ENCODE measurements around the gene PELI1.

Gene PELI1, protein sequence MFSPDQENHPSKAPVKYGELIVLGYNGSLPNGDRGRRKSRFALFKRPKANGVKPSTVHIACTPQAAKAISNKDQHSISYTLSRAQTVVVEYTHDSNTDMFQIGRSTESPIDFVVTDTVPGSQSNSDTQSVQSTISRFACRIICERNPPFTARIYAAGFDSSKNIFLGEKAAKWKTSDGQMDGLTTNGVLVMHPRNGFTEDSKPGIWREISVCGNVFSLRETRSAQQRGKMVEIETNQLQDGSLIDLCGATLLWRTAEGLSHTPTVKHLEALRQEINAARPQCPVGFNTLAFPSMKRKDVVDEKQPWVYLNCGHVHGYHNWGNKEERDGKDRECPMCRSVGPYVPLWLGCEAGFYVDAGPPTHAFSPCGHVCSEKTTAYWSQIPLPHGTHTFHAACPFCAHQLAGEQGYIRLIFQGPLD

DNA sequence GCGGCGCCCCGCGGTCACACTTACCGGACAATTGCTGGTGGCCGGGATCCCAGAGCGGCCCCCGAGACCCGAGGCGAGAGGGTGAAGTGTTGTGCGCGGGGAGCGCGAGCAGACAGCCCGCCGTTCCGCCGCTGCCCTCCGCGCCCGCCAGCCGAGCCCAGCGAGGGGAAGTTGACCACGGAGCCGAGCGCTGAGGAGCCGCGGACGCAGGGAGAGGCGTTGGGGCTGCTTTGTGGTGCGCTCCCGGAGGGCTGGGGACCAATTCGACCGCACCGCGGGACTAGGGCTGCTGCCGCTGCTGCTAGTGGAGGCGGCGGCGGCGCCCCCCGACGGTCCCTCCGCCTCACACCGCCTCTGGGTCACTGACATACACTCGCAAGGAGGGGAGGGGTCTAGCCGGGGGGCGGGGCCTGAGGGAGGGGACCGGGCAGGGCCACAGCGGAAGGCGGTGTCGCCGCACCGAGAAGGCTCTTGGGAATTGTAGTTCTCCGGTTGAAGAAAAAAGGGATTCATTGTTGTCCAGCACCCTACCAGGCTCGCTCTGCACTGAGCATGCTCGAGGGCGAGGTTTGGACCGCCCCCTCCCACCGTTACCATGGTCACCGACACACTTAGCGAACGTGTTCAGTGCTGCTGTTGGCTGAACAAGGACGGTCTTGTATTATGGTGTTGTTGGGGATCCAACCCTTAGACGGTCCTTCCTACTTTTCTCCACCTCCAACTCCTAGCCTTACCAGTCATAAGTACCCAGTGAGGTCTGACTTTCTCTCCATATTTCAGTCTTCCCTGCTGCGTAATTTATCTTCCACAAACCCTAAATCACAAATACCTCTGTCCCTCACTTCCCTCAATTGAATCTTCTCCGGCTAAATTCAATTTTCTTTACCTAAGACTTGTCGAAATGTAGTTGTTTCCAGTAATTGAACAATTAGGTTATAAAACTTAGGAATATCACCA lies at the start of gene PELI1:
Gene PELI1, minus strand, starts transcription at position 364 of the 957 bp plus-strand sequence. CDS start 36,110 bp downstream, outside the sequence.
- peak; percentile 98 for DNase-seq

DNA sequence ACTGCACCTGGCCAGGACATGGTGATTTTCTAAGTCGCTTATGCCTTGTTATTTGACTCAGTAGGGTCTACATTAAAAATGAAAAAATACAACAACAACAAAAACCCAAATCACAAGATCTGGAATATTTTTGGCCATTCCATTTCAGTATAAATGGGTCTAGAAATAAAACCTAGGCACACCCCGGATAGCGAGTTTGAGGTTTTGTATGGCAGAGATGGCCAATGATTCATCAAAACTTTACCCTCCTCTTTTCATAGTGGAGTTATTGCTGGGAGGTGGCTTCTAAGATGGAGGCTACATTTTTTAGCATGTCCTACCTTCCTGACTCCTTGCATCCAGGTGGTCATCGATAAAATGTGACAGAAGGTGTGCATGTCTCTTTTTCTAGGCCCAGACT lies 49.3 kb upstream of the PELI1 start:
- DNase-seq: no peak

DNA sequence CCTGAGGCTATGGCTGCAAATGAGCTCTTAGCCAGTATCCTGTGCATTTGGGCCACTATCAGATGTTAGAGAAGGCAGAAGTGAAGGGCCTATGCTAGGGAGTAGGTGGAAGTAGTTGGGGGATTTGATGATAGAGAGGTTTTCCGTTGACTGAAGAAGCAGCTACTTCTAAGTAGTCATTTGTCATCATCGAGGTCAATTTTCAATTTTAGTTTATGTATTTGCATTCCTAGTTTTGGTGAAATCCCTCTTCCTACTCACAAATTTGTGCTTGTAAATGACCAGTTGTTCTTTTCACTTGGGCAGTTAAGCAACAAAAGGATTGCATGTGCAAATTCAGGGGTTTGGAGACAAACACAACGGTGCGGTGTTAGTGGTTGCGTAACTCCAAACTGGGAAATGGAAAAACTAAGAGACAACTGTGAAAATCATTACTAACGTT lies 48.5 kb upstream of the PELI1 start:
- no peak for DNase-seq

DNA sequence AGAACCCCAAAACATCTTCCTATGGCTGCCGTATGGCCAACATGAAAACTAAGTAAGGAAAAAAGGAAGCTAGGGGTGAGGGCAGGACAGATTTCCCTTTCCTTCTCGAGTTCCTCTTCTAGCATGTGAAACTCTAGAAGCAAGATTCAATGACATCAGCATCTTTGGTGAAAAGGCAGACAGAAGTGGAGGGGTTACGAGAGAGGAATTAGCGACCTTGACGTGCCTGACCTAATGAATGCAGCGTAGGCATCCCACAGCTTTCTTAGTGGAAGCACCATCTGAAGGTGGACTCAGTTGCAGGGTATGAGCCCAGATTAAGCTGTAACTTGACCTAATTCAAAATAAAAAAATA lies 47.9 kb upstream of the PELI1 start:
- DNase-seq: no peak

DNA sequence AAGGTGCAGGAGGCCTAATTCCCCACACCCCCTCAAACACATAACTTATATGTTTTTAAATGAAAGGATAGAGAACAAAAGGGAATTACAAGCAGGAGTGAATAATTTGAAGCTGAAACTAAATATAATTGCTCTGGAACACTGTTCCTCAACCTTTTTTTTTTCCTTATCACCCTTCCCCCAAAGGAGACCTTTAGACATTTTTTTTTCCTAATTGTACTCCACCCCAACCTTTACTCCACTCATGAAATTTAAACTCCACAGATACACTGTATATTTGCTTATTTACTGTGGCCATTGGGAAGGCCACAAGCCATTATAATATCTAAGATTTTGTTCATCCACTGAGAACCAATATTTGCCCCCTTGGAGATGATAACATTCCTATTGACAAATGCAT lies 45.4 kb upstream of the PELI1 start:
- no peak for DNase-seq

DNA sequence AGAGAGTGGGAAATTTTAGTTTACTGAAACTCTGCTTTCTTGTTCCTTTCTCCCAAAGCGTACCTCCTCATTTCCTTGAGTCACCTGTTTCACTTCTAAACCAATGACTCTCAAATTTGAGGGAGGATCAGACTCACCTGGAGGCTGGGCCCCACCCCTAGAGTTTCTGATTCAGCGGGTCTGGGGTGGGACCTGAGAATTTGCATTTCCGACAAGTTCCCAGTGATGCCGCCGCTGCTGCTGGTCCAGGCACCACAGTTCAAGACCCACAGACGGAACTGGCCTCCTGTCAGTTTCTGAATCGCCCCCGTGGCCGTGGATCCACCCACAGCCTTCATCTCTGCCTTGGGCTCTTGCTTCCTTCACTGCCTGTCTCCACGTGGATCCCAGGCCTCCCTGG lies 44.9 kb upstream of the PELI1 start:
- no peak for DNase-seq

DNA sequence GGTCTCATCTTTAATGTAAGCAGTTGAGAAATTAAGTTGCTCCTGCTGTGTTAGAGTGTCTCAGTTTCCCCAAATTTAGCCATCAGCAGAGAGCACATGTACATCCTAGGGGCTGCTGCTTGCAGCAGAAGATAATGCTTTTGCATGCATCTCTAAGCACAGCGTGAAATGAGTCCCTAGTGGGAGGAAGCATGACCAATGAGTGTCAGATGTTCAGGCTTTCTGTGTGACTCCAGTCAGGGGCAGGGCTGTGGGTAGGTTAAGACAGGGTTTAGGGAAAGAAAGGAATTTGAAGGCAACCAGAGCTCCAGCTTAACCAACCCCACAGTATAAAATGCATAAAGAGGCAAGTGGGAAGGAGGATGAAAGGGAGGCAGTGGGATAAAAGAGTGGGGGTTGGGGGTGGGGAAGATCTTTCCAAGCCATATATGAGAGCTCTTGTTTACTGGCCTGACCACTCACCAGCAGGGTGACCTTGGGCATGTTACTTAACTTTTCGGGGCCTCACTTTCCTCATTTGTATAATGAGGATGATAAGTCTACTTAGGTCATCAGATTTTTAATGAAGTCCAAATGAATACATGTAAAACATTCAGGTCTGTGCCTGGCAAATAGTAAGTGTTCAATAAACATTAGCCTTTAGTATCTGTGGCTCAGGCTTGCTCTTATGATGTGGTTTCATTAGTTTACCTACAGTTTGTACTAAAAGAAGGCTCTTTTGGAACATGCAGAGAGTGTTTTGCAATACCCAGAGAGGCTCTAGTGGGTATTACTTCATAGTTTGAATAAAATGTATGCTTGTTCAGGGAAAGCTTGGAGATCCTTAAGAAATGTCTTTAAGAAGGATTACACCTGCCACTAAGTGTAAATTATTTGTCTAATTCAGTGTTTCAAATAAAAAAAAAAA lies 42.7 kb upstream of the PELI1 start:
- DNase-seq: peak; percentile 60

DNA sequence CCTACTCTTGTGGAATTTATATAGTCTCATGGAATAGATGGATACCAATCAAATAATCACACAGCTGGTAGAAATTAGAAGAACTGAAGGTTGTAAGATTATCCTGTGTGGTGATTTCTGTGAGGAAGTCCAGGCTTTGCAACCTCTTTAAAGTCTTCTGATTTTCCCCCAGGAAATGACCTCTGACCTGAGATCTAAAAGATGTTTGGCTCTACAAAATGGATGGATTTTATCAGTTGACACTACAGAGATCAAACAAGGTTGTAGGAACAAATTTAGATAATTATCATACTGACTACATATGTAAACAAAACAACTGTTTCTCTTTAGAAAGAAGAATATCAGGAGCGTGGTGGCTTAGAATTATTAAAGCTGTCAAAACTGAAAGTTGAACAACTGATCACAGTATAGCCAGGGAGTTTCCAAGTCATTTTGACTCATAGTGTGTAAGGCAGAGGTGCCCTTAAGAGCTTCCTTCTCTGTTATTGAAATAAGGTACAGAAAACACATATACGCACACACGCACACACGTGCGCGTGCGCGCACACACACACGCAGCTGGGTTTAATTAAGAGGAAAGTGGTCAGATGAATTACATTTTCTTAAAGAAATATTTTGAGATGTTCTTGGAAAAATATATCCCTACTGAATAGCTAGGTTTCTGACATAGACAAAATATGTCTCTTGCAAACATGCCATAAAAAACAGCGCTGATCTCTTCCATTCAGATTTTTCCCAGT lies 35.5 kb upstream of the PELI1 start:
- DNase-seq: peak; percentile 63

DNA sequence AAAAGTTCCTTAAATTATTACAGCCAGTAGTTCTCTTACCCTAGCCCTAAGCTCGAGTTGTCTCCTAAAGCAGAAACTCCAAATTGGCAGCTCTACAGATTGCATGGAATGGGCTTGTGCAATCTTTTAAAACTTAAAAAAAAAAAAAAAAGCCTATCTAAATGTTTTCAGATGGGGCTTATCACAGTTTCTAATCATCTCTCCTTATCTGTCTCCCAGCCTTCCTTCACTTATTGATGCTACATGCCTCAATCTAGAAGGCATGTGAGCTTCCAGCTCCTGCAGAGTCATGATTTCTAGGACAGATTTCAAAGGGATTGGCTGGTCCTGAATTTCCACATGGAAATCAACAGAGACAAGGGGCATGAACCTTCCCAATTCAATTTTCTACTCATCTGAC lies 33.1 kb upstream of the PELI1 start:
- no peak for DNase-seq

DNA sequence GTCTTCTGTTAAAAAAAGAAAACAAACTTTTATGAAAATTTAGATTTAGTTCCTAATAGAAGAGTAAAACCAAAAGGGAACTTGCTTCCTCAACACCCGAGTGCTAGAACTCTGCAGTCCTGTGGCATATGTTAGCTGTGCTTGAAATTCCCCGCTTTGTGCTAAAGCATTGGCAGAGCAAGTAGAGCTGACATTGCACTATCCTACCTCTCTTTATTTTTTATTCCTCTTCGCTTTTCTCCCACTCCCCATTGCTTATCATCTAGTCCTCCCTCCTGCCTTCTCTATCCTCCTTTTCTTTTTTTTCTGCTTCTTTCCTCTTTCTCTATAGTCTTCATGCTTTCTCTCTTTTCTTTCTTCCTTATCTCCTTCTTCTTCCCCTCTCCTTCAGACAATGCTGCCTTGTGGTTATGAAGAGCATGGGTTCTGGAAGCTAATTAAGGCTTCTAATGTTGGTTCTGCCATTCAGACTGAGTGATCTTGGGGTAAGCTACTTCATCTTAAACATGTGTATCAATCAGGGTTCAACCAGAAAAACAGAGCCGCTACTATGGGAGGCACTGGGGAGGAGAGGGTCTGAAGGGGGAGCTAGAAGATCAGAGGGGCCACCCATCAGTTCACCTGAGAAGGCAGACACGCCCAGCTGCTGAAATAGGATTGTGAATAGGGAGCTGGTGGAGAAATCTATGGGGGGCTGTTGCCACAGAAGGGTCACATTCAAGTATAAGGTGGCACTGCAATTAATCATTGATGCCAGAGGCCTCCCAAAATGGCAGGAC lies 31.4 kb upstream of the PELI1 start:
- no peak for DNase-seq

DNA sequence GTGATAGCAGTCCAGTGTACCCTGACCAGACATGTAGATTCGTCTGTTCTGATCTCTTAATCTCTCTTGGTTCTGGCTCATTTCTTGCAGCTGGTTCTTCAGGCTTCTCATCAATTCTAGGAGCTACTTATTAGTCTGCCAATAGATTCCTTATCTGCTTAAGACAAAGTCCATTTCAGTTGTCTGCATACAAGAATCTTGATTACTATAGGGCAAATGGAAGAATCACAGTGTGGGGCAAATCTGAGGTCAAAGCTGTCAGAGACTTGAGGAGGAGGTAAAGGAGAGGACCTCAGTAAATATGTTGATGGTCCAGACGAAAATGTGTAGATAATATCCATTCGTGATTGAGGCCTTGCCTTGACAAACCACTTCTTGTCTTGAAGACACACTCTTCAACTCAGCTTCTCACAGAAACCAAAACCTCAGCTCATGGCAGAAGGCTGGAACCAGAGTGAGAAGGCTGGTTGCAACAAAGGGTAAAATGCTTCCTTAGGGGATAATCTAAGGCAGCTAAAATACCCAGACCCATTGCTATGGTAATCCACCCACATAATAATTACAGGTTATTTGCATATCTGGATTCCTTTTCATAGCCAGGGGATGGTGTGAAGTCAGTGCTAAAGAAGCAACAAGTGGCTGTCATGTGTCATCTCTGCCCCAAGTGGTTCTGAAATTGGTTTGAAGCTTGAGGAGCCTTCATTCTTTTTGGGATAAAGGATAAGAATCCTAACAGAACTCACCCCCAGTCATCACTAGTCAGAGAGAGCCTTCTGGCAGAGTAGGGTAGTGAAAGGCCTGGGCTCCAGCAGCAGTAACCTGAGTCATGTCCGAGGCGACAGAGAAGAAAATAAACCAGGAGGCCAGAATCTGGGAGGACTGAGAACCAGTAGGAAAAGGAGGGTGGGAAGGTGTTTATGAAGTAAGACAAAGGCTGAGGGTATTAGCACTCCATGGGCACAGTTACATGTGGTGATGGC lies 29.2 kb upstream of the PELI1 start:
- no peak for DNase-seq

DNA sequence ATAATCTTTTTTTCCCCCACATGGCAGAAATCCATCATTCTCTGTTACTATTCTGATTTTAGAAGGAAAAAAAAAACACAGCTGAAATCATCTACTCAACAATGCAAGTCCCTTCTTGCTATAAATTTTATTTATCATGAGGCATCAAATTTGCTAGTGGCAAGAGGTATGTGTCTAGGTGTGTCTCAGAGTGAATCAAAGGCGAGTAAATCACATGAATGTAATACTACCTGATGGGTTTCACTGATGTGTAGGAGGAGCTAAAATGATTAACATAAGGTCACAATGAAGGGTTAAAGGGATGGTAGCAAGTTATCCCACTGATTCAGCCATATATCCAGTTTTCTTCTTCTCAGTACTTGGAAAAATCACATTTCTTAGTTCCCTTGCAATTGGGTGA lies 24.5 kb upstream of the PELI1 start:
- DNase-seq: no peak

DNA sequence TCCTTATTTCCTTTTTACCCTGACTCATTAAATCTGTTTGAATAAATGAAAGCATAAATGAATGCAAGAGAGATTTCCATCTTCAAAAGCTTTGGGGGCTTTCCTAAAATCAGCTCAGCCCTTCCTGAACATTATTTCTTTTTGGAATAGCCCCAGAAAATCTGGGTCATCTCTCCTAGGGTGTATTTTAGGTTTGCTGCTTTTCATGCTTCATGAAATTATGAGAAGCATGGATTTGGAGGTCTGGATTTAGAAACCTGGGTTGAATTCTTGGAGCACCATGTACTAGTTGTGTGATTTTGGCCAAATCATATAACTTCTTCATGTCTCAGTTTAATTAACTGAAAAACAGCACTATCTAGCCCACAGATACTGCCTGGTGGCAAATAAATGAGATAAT lies 24.0 kb upstream of the PELI1 start:
- DNase-seq: no peak

DNA sequence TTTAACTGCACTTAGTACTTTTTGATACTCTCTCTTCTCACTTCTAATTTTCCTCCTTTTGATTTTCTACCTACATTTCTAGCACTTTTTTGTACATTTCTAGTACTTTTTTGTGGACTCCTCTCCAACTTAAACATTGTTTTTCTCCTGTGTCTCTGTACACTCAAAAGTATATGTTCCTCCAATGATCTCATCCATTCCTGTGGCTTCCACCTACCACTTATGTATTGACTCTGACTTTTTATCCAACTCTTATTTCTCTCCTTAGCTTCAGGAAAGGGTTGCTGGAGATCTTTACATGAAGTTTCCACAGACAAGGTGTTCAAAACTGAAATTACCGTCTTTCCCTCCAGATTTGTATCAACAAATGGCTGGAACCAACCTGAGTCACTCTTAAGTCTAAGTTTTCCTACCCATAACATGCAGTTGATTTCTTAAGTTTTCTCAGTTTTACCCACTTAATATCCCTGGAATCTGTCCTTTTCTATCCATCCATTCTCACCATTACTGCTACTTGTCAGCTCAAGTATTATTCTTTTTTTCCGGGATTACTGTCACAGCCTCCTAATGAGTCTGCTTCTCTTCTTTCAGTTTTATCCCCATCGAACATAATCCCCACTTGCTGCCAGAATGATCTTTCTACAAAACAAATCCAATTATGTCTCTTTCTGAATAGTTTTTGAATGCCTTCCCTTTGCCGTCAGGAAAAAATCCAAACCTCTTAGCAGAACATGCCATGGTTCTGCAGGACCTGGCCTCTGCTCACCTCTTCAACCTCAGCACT lies 22.6 kb upstream of the PELI1 start:
- DNase-seq: no peak

DNA sequence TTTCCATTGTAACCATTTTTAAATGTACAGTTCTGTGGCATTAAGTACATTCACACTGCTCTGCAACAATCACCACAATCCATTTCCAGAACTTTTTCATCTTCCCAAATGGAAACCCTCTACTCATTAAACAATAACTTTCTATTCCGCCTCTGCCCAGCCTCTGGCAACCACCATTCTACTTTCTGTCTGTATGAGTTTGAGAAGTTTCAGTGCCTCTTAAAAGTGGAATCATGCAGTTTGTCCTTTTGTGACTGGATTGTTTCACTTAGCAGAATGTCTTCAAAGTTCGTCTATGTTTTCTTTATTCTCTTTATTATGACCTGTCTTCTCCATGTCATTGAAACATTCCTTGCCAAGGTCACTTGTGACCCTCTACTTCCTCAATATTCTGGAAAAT lies 22.0 kb upstream of the PELI1 start:
- DNase-seq: no peak

DNA sequence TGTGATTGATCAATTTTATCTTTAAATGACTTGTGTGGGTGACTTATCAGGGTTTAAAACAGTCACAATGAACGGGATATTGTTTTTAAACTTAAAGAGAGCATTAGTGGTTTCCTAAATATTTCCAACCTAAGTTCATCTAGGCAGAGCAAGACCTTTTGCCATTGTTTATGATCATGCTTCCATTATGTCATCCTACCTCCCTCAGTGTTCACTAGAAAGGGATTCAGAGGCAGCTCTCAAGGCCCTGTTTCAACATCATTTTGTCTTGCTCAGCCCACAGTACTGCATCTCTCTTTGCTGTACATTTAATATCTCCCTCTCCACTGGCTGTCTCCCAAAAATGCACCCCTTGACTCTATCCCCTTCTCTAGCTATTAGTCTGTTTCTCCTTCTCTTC lies 21.5 kb upstream of the PELI1 start:
- no peak for DNase-seq

DNA sequence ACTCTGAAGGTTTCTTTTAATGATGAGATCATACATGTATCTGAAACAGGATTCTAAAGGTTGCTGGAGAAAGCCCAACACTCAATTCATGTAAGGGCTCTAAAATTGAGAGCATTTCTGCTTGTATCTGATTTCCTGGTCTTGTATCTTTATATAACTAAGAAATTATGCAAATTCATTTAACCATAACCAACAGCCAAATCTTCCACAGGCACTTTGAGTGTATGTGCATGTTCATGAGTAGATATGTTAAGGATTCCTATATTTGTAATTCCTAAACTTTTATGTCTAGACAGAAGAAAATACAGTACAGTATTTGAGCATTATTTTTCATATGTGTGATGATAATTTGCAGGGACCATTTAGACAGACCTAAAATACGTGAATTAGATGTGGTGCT lies 20.4 kb upstream of the PELI1 start:
- no peak for DNase-seq

DNA sequence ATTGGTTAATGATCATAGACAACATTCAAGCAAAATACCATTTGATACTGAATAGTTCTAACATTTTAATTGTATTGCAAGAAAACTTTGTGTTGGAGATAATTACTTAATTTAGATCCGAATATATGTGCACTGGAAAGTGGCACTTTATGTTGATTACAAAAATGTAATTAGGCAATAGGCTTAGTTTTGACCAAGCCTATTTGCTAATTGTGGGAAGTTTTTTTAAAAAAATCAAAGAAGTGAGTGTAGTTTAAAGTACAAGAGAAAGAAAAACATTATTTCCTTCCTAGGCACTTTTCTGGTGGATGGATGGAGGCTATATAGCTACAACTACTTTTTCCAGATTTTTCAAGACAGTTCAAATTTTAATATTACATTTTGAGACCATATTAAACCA lies 18.3 kb upstream of the PELI1 start:
- DNase-seq: no peak

DNA sequence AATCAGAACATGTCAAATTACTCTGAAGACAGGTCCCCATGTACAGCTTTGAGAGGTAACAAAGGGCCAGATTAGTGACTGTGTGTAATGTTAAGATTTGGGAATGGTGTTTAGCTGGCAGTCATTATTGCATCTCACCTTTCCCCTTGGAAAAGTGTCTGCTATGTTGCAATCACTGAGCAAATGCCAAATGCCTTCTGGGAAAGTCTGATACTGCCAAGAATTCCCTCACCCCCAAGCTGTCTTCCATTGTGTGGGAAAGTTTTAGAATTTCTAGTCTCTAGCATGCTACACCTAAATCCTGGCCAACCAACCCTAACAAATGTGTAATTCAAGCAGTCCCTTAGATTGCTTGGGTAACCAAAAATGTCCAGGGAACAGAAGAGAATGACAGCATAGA lies 13.6 kb upstream of the PELI1 start:
- DNase-seq: no peak

Data from right hindlimb (tissue), 1 donor.